PFSK-1 (cell line): ENCODE data around the gene TMEM200A.

ENCODE experiments used
- FOXP2 ChIP-seq: optimal IDR thresholded peaks from 2 replicates; pipeline ENCODE3; 2011; ENCODE audit warnings: borderline replicate concordance, control low read depth, inconsistent platforms; ENCODE audit not compliant: insufficient read depth; ENCODE audit errors: extremely low read length, extremely low read depth
- POLR2AphosphoS5 ChIP-seq: IDR thresholded peaks from 2 replicates; pipeline ENCODE4 v1.6.1; 2012; ENCODE audit warnings: low read depth, mild to moderate bottlenecking, control low read depth, low read length, moderate library complexity
- SIN3A ChIP-seq: IDR thresholded peaks from 2 replicates; pipeline ENCODE4 v1.6.1; 2012; ENCODE audit warnings: mild to moderate bottlenecking, low read length, moderate library complexity, borderline replicate concordance; ENCODE audit not compliant: insufficient read depth
- TAF1 ChIP-seq: IDR thresholded peaks from 2 replicates; pipeline ENCODE4 v1.6.1; 2012; ENCODE audit warnings: low read length, control low read depth, borderline replicate concordance; ENCODE audit not compliant: insufficient read depth
- TF ChIP-seq, protein P1 (sequence below), 2 experiments: IDR thresholded peaks; 2 replicates each; pipeline versions ENCODE4 v1.6.1 to v1.8.0; 2011 to 2012; ENCODE audit warnings: low read depth in 2 of 2, low read length in 2 of 2, control low read depth in 1 of 2, inconsistent platforms in 1 of 2, mild to moderate bottlenecking in 1 of 2, moderate library complexity in 1 of 2; ENCODE audit not compliant: insufficient read depth in 1 of 2

The TMEM200A gene

DNA sequence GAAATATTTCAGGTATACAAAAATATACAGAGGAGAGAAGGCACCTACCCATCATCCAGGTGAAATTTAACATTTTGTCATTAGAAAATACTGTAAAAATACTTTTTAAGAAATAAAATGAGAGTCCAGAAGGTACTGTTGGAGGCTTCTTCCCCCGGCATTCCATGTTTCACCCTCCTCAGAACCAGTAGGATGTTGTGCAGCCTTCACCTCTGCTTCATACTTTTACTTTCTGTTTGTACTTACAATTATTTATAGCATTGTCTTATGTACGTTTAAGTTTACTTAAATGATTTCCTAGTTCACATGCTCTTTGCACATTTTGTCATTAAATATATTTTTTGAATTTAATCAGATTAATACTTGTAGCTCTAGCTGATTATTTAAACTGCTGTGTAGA lies 30.9 kb downstream of the TMEM200A start:
- TF ChIP-seq SIN3A = no peak
- no peak for TF ChIP-seq FOXP2
- no peak for TF ChIP-seq TAF1
- no peak for TF ChIP-seq POLR2AphosphoS5

DNA sequence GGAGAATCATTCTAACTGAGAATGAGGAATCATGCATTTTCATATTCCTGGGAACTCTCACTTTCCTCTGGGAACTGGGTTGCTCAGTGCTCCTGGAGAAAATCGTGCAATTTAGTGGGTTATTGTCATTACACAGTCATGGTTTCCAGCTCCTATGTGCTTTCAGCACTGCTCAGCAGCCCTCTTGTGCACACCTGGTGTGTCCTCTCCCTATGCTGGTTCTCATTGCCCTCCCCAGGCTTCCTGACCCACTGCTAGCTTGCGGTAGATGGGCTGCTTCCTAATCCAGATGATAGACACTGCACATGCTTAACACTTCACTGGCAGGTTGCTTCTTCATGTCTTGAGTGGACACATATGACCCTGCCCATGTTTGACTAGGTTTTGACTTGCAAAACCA lies 39.7 kb downstream of the TMEM200A start:
- TF ChIP-seq SIN3A (no peak), POLR2AphosphoS5 (no peak), FOXP2 (no peak), TAF1 (no peak)
- TF ChIP-seq, protein P1, sequence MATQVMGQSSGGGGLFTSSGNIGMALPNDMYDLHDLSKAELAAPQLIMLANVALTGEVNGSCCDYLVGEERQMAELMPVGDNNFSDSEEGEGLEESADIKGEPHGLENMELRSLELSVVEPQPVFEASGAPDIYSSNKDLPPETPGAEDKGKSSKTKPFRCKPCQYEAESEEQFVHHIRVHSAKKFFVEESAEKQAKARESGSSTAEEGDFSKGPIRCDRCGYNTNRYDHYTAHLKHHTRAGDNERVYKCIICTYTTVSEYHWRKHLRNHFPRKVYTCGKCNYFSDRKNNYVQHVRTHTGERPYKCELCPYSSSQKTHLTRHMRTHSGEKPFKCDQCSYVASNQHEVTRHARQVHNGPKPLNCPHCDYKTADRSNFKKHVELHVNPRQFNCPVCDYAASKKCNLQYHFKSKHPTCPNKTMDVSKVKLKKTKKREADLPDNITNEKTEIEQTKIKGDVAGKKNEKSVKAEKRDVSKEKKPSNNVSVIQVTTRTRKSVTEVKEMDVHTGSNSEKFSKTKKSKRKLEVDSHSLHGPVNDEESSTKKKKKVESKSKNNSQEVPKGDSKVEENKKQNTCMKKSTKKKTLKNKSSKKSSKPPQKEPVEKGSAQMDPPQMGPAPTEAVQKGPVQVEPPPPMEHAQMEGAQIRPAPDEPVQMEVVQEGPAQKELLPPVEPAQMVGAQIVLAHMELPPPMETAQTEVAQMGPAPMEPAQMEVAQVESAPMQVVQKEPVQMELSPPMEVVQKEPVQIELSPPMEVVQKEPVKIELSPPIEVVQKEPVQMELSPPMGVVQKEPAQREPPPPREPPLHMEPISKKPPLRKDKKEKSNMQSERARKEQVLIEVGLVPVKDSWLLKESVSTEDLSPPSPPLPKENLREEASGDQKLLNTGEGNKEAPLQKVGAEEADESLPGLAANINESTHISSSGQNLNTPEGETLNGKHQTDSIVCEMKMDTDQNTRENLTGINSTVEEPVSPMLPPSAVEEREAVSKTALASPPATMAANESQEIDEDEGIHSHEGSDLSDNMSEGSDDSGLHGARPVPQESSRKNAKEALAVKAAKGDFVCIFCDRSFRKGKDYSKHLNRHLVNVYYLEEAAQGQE (IDR thresholded peaks at IDR 0.05; ENCODE audit: insufficient read depth in 1 of 2, low read depth in 2 of 2, low read length in 2 of 2) = no peak

DNA sequence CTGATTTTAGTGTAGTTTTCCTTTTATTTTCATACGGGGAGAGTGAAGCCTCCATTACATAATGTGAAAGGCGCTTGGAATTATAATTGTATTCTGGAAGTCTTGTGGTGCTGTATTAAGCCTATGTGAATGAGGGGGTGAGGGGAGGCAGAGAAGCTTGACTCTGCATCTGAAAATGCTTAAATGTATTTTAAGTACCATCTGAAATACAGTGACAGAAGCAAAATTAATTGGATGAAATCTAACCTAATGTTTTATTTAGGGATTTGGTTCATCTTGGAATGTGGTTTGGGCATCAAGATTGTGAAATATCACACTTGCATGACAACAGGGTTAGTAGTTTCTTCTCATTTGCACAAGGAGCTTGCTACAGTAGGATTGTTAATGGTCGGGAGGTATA lies 41.2 kb downstream of the TMEM200A start:
- TF ChIP-seq, protein P1 (IDR thresholded peaks at IDR 0.05; ENCODE audit: insufficient read depth in 1 of 2, low read depth in 2 of 2, low read length in 2 of 2) = no peak
- TF ChIP-seq POLR2AphosphoS5 (no peak), SIN3A (no peak), TAF1 (no peak), FOXP2 (no peak)

GRCh38 chr6:130409418-130410100 lies 43.7 kb downstream of the TMEM200A start:
- TF ChIP-seq FOXP2 (no peak), SIN3A (no peak), POLR2AphosphoS5 (no peak)

GRCh38 chr6:130411481-130411880 lies 45.7 kb downstream of the TMEM200A start:
- TF ChIP-seq FOXP2 (no peak), POLR2AphosphoS5 (no peak), SIN3A (no peak)
- TF ChIP-seq, protein P1 (IDR thresholded peaks at IDR 0.05; ENCODE audit: insufficient read depth in 1 of 2, low read depth in 2 of 2, low read length in 2 of 2) = no peak

- no peak for TF ChIP-seq SIN3A
- TF ChIP-seq TAF1 = no peak
- TF ChIP-seq, protein P1 (IDR thresholded peaks at IDR 0.05; ENCODE audit: insufficient read depth in 1 of 2, low read depth in 2 of 2, low read length in 2 of 2) = no peak
- no peak for TF ChIP-seq FOXP2
- no peak for TF ChIP-seq POLR2AphosphoS5
Measured at GRCh38 chr6:130412556-130413290, 46.9 kb downstream of the TMEM200A start.
